ENCODE data around the gene CCDC51.
"Not testable (repeated sequence)": the region's sequence is repeated elsewhere in the genome, so short reads cannot be mapped to it uniquely, and the experiment has no call there.

CCDC51 gene

DNA sequence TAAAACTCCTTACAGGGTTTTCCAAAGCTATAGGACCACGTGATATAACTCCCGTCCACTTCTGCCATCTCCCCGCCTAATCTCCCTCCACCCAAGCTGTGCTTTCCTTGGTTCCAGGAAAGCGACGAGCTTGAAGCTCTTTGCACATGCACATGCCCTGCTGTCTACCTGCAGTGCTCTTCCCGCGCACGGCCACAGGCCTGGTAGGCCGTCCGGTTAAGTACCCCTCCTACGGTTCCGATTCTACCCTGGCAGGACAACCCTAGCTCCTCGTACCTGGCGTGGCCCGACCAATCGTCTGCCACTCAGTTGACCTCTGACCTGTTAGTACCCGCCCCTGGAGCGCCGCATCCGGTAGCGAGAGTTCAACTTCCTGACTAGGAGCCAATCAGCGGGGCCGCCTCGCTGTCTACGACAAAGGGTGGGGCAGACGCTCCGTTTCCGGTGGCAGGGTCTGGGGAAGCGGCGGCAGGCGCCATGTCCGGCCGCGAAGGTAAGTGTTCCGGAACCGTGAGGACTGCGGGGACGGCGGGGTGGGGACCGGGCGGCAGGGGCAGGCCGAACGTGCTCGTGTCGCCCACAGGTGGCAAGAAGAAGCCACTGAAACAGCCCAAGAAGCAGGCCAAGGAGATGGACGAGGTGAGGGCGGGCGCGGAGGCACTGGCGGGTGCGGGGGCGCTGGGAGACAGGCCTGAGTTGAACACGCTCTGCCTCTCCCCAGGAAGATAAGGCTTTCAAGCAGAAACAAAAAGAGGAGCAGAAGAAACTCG lies at the start of gene CCDC51, which contains the start of gene TMA7:
Gene CCDC51 (minus strand): TSS at position 300 of the 770 bp plus-strand sequence. CDS start 4,991 bp downstream, outside the sequence.
Gene TMA7 (plus strand): TSS at position 438 of the 770 bp plus-strand sequence. CDS start 40 bp downstream, at position 478.
- peak; percentile 97 for DNase-seq

DNA sequence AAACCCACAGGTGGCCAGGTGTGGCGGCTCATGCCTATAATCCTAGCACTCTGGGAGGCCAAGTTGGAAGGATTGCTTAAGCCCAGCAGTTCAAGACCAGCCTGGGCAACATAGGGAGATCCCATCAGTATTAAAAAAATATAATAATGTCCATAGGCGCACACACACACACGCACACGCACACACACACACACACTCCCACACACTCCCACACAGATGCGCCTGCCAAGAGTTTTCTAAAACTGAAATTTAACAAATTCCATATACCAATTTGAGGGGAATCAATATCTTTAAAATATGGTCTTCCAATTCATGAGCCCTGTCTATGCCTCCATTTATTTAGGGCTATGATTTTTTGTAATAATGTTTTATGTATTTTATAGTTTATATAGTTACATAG lies 47.0 kb upstream of the CCDC51 start:
- no peak for DNase-seq

- DNase-seq, result not testable (repeated sequence)
Observed at GRCh38 chr3:48482822-48483221, 42.9 kb upstream of the CCDC51 start.

GRCh38 chr3:48480891-48481290 lies 41.0 kb upstream of the CCDC51 start:
- DNase-seq, result not testable (repeated sequence)

GRCh38 chr3:48478626-48479555 lies 39.0 kb upstream of the CCDC51 start:
- DNase-seq, result no peak

DNA sequence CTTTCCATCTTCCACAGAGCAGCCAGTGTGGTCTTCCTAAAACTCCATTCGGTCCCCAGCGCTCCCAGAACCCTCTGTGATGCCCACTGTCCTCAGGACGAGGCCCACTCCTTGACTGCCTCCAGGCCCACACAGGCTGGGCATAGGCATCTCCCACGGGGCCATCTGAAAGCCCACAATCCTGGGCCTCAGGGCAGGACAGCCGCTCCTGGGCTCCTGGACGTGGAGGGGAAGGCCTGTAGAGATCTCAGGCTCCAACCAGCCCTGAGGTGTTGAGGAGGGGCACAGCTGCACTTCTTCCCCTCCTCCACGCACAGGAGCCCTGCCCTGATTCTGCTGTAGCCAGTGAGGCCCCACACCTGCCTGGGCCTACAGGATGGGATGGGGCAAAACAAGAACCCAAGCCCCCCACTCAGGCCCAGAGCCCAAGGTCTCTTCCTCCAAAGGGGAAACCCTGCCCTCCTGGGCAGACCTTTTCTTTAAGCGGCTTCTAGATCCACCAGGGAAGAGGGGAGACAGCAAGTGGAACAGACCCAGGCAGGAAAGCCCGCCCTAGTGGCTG lies 38.1 kb upstream of the CCDC51 start:
- no peak for DNase-seq

GRCh38 chr3:48476426-48477053 lies 36.6 kb upstream of the CCDC51 start:
- DNase-seq, result no peak

DNA sequence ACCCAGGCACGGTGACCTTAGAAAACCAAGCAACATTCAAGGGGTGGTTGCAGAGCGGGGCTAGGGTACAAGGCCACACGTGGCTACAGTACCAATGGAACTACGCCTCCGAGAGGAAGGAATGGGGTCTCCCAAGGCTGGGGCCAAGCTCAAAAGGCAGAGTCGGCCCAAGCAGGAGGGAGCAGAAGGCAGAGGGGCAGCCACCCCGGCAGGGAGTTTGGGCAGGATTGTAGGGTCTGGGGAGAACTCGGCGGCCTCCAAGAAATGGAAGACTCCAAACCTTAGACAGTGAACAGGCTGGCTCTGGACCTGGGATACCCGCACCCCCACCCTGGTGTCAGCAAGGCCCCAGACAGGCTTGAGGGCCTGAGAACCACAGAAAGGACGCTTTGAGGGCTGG lies 35.3 kb upstream of the CCDC51 start:
- DNase-seq, result no peak

GRCh38 chr3:48474619-48475018 lies 34.7 kb upstream of the CCDC51 start:
- no peak for DNase-seq

DNA sequence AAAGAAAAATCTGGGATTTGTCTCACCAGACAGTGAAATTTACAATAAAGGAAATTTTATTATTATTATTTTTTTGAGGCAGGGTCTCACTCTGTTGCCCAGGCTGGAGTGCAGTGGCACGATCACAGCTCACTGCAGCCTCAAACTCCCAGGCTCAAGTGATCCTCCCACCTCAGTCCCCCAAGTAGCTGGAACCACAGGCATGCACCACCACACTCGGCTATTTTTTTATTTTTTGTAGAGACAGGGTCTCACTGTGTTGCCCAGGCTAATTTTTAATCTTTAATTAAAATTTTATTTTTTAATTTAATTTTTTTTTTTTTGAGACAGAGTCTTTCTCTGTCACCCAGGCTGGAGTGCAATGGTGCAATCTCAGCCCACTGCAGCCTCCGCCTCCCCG lies 34.1 kb upstream of the CCDC51 start:
- DNase-seq, result not testable (repeated sequence)

GRCh38 chr3:48473617-48473952 lies 33.7 kb upstream of the CCDC51 start:
- DNase-seq, result no peak

GRCh38 chr3:48472923-48473616 lies 33.2 kb upstream of the CCDC51 start:
- DNase-seq, result peak; percentile 89

- no peak for DNase-seq
Observed at GRCh38 chr3:48472673-48472922, 32.7 kb upstream of the CCDC51 start.

DNA sequence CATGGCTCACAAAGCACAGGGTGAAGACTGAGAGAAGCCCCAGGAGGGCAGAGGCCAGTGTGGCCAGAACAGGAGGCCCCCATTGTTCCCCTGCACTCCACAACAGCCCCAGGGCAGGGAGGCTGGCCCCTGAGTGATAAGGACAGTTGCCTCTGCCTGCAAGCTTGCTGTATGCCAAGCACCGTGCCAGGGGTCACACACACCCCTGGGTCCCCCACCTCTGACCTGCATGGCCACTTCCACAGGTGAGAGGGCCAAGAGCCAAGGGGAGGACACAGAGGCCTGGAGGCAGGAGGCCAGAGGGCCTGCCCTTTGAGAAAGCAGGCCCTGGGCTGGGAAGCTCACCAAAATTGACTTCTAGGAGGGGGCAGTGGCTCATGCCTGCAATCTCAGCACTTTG lies 30.4 kb upstream of the CCDC51 start:
- no peak for DNase-seq

DNA sequence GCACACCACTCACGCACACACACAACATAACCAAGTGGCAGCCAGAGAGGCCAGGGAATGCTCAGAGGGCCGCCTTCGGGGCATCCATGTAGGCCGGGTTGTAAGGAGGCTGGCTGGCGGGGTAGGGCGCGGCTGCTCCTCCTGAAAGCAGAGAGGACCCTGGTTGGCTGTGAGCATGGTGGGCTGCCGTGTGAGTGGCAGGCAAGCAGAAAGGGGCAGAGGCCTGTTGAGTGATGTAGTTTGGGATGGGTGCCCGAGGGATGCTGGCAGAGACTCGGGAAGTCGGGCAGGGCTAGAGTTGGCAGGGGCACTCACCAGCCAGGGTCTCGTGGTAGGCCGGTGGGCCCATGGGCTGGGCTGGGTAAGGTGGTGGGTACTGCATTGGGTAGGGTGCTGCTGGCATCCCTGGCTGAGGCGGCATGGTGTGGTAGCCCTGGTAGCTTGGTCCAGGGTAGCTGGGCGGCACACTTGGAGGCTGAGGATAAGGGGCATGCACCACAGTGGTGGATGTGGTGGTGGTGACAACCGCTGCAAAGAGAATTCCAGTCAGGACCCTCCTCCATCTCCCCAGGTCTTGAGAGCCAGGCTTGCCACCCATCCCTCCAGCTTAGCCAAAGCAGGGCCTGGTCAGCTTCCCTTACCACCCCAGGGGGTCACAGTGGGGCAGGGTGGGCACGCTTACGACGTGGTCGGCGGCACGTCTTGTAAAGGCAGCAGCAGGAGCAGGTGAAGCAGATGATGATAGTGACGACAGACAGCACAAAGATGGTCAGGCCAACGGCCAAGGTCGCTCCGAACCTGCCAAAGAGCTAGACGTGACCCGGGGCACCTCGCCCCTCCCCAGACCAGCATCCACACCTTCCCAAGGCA lies 29.4 kb upstream of the CCDC51 start:
- DNase-seq, result no peak

- no peak for DNase-seq
Observed at GRCh38 chr3:48468329-48468731, 28.4 kb upstream of the CCDC51 start.

DNA sequence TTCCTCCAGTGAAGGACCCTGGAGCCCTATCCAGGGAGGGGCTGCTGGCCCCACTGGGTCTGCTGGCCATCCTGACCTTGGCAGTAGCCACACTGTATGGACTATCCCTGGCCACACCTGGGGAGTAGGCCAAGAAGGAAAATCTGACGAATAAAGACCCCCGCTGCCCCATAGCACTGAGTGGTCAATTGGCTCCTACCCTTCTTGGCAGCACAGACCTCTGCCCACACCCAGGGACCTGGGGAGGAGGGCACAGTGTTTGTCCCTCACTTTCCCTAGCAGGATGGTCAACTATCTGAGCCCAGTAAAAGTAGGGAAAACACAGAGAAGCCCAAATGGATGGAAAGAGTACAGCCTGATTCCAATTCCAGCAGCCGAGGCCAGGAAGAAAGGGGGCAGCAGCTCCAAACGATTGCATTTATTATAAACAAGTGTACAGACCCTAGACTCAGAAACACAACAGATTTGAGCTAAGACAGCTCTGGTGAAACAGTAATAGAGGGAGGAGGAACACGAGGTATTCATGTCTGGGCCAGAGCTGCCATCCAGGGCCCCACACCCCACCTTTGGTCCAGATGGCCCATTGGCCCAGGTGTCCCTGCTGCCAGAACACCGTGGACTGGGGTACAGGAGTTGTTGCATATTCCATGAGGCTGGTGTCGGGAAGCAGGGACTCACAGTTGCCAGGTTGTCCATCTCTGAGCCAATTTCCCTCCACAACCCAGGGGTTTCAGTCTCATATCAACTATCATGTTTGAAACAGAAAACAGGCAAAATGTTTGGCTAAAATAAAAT lies 27.8 kb upstream of the CCDC51 start:
- no peak for DNase-seq

GRCh38 chr3:48467110-48467454 lies 27.2 kb upstream of the CCDC51 start:
- DNase-seq, result no peak

DNA sequence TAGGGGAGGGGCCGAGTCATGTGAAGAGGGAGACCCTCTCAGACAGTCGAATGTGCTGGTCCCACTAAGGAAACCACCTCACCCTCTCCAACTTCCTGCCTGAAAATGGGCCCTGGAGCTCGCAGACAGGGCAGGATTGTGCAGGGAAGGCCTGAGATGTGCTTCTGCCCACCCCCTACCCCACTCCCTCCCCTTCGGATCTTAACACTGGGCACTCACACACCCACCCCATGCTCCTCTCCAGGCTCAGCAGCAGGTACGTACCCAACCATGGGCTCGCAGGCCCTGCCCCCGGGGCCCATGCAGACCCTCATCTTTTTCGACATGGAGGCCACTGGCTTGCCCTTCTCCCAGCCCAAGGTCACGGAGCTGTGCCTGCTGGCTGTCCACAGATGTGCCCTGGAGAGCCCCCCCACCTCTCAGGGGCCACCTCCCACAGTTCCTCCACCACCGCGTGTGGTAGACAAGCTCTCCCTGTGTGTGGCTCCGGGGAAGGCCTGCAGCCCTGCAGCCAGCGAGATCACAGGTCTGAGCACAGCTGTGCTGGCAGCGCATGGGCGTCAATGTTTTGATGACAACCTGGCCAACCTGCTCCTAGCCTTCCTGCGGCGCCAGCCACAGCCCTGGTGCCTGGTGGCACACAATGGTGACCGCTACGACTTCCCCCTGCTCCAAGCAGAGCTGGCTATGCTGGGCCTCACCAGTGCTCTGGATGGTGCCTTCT lies 26.6 kb upstream of the CCDC51 start:
- no peak for DNase-seq

All from activated T-cell treated with anti-CD3 and anti-CD28 coated beads for 4 hours (primary cell).